Ovary (tissue), 9 donors: ENCODE data around the gene RMND5B. TPM values are rescaled to one million over a fixed set of nuclear protein-coding genes. Genes with fewer than 3 reads are reported as not detected.
"Not testable (repeated sequence)": the region's sequence is repeated elsewhere in the genome, so short reads cannot be mapped to it uniquely, and the experiment has no call there.

Source experiments
- DNase-seq, 5 donors: peaks; one replicate each; pipeline ENCODE4 v3.0.0-alpha.2; 2019 to 2020
- H3K27ac ChIP-seq, 2 donors: fragments of 200-600 bp; one replicate each; pipeline versions ENCODE4 v1.5.1 to v1.8.0; 2019 to 2022
- H3K27me3 ChIP-seq: fragments of 200-600 bp; one replicate; pipeline ENCODE4 v1.8.0; 2022
- H3K36me3 ChIP-seq: fragments of 200-600 bp; sonication (generic); one replicate; pipeline ENCODE4 v1.5.1; 2019
- H3K4me1 ChIP-seq: one replicate; pipeline ENCODE4 v1.8.1; 2013; ENCODE audit warnings: mild to moderate bottlenecking, moderate library complexity; ENCODE audit not compliant: insufficient read depth
- H3K4me3 ChIP-seq: fragments of 200-600 bp; sonication (generic); one replicate; pipeline ENCODE4 v1.5.1; 2017
- H3K9me3 ChIP-seq, 2 donors: fragments of 200-600 bp in 1 of 2; sonication (generic) in 1 of 2; one replicate each; pipeline versions ENCODE4 v1.5.1 to v1.8.1; 2013 to 2019; ENCODE audit warnings: mild to moderate bottlenecking in 1 of 2, moderate library complexity in 1 of 2
- CTCF ChIP-seq, 3 donors: fragments of 450-650 bp in 2 of 3; fragments of 200-600 bp in 1 of 3; IDR thresholded peaks; one replicate each; pipeline versions ENCODE4 v1.5.1 to v1.8.0; 2016 to 2022; ENCODE audit warnings: antibody characterized with exemption in 3 of 3, mild to moderate bottlenecking in 1 of 3
- EP300 ChIP-seq: sonication (generic); formaldehyde crosslinking; IDR thresholded peaks from one replicate; pipeline ENCODE4 v1.6.1; 2017; ENCODE audit warnings: antibody characterized with exemption
- POLR2A ChIP-seq: fragments of 450-650 bp; IDR thresholded peaks from one replicate; pipeline ENCODE4 v1.6.1; 2017; ENCODE audit warnings: antibody characterized with exemption, mild to moderate bottlenecking, moderate library complexity
- WGBS, 3 donors: extraction: QIAGEN DNeasy Blood & Tissue Kit in 1 of 3; methylation state at CpG; one replicate each; pipeline versions ENCODE4 v1.1.5 to v1.1.7; 2013 to 2017; 5-methylcytosine and 5-hydroxymethylcytosine counted together
- intact Hi-C, 4 donors: fragments of 100-400 bp; cut with DNase I; formaldehyde crosslinking; loops; one replicate each; pipeline versions ENCODE4 v1.11.0 to v1.15.1; 2022 to 2023
- polyA plus RNA-seq, 2 donors: library from polyadenylated mRNA; stranded (reverse); fragments of 200-250 nt in 1 of 2; fragments of 350-450 nt in 1 of 2; fragmentation: Illumina TruSeq in 1 of 2; extraction: RNeasy Lipid Tissue Mini Kit (QIAGEN cat#74804) in 1 of 2; gene quantifications; one replicate each; pipeline ENCODE4 v1.2.3, GENCODE V29; 2013 to 2014
- total RNA-seq, 7 donors: library from RNA; depleted of rRNA in 2 of 7; stranded (reverse); fragments of >200 nt in 2 of 7; fragmentation: NEBNext Ultra II Directional in 3 of 7; extraction: Animal tissue kit (Norgen Biotek cat#: 25700) in 3 of 7; gene quantifications; one replicate each; pipeline versions ENCODE4 v1.1.0 to v1.2.4, GENCODE V29; 2016 to 2023
- donor health status: DM: no; HTN: no; CAD: no; lungs with moderate emphysema.
- donor health status: DM: no; HTN: no; CAD: no.
- donor health status: Bipolar disorder and iron deficiency.
- donor health status: DM: yes; HTN: yes; CAD: no.
- donor health status: DM: no; HTN: no; CAD: no.
- donor health status: DM: yes; HTN: yes; CAD: no.

The RMND5B gene
- total and polyA plus RNA-seq, 9 donors, result 13.8 to 43.2 (median 31.2) TPM

- intact Hi-C loops, result no loop called here
- H3K9me3 ChIP-seq, result no peaks in the 10 kb centered on the region
- no peaks in the 10 kb centered on the region for H3K36me3 ChIP-seq
- TF ChIP-seq CTCF (IDR thresholded peaks at IDR 0.05), result no peak
- TF ChIP-seq EP300, result no peak
- TF ChIP-seq POLR2A, result no peak
- H3K4me1 ChIP-seq, result no peaks in the 10 kb centered on the region
- no peaks in the 10 kb centered on the region for H3K27me3 ChIP-seq
- 86 to 91% (median 87%) methylated on average over 9 of the region's 9 CpGs for WGBS, 3 donors
- H3K4me3 ChIP-seq, result no peak overlapping the region
- no peak for DNase-seq
- H3K27ac ChIP-seq, result no peak overlapping the region
Observed at GRCh38 chr5:178129296-178129695, 1.5 kb upstream of the RMND5B start.

- Histone ChIP-seq H3K4me3 (peak overlapping the region; percentile 98), H3K27ac (peak overlapping the region; percentile 84 to 86)
- DNase-seq, H3K36me3 ChIP-seq, H3K9me3 ChIP-seq, H3K4me1 ChIP-seq, H3K27me3 ChIP-seq, intact Hi-C loops: not testable (repeated sequence)
- WGBS, 3 donors, result 4 to 9% (median 5%) methylated on average over 11 of the region's 11 CpGs
Observed at GRCh38 chr5:178130234-178130575, 609 bp upstream of the RMND5B start.

GRCh38 chr5:178131446-178131996, 707 bp downstream of the RMND5B start:
- peak overlapping the region in 1 of 2 donors; percentile 86 for H3K27ac ChIP-seq
- peak overlapping the region; percentile 98 for H3K4me3 ChIP-seq
- DNase-seq, result no peak
- TF ChIP-seq CTCF (IDR thresholded peaks at IDR 0.05) (no peak), POLR2A (no peak), EP300 (no peak)
- H3K4me1 ChIP-seq, result no peaks in the 10 kb centered on the region
- no peaks in the 10 kb centered on the region for H3K27me3 ChIP-seq
- no peaks in the 10 kb centered on the region for H3K9me3 ChIP-seq
- 24 to 26% (median 25%) methylated on average over 10 of the region's 10 CpGs for WGBS, 3 donors
- H3K36me3 ChIP-seq, result no peaks in the 10 kb centered on the region
- intact Hi-C loops, result no loop called here

- intact Hi-C loops, result no loop called here
- Histone ChIP-seq H3K36me3 (no peaks in the 10 kb centered on the region), H3K27me3 (no peaks in the 10 kb centered on the region), H3K4me3 (no peak overlapping the region), H3K9me3 (no peaks in the 10 kb centered on the region), H3K27ac (no peak overlapping the region), H3K4me1 (no peaks in the 10 kb centered on the region)
- 83 to 85% (median 83%) methylated on average over 10 of the region's 10 CpGs for WGBS, 3 donors
- TF ChIP-seq CTCF (IDR thresholded peaks at IDR 0.05), result no peak
- TF ChIP-seq POLR2A, result no peak
- no peak for TF ChIP-seq EP300
- no peak for DNase-seq
Observed at GRCh38 chr5:178136990-178137389, 6.2 kb downstream of the RMND5B start.

- no peak for DNase-seq
- intact Hi-C loops, result no loop called here
- Histone ChIP-seq H3K36me3 (no peaks in the 10 kb centered on the region), H3K27ac (no peak overlapping the region), H3K4me3 (no peak overlapping the region), H3K4me1 (no peaks in the 10 kb centered on the region), H3K27me3 (no peaks in the 10 kb centered on the region), H3K9me3 (no peaks in the 10 kb centered on the region)
- TF ChIP-seq CTCF (IDR thresholded peaks at IDR 0.05) (no peak), POLR2A (no peak), EP300 (no peak)
- 83 to 89% (median 84%) methylated on average over 12 of the region's 12 CpGs for WGBS, 3 donors
Observed at GRCh38 chr5:178137991-178138390, 7.2 kb downstream of the RMND5B start.
